IPS-15b (cell line): Measurements from ENCODE around the gene ENTPD8.

Experiments
- H3K27me3 ChIP-seq: one replicate; pipeline ENCODE4 v1.6.1; 2013; ENCODE audit warnings: low read length; ENCODE audit not compliant: control insufficient read depth, insufficient read depth
- H3K36me3 ChIP-seq: one replicate; pipeline ENCODE4 v1.6.1; 2013; ENCODE audit warnings: low read length; ENCODE audit not compliant: control insufficient read depth, insufficient read depth
- H3K4me1 ChIP-seq: one replicate; pipeline ENCODE4 v1.6.1; 2013; ENCODE audit warnings: mild to moderate bottlenecking, low read length; ENCODE audit not compliant: control insufficient read depth, insufficient read depth
- H3K4me3 ChIP-seq: one replicate; pipeline ENCODE4 v1.5.1; 2013; ENCODE audit warnings: low read depth, low read length
- H3K9ac ChIP-seq: one replicate; pipeline ENCODE4 v1.6.1; 2013; ENCODE audit warnings: low read depth, mild to moderate bottlenecking, low read length
- H3K9me3 ChIP-seq: one replicate; pipeline ENCODE4 v1.6.1; 2013; ENCODE audit warnings: mild to moderate bottlenecking, low read length; ENCODE audit not compliant: control insufficient read depth, insufficient read depth

ENTPD8 gene

DNA sequence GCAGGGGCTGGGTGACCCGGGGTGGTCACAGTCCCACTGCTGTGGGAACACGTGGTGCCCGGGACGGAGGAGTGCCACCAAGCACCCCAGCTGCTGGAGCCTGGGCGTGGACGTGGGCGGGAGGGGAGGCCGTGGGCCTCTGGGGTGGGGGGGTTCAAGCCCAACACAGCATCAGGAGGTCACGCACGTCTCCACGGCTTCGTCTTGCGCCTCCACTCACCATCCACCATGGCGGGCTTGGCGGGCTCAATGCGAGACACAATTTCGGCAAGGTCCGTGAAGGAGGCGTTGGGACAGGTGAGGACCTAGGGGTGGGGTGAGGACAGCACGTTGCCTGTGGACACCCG is 20.1 kb upstream of the ENTPD8 start:
- Histone ChIP-seq H3K36me3 (peaks cover 11% of the 10 kb centered on the region), H3K9ac (no peak overlapping the region), H3K27me3 (peaks cover 5% of the 10 kb centered on the region), H3K4me3 (no peak overlapping the region), H3K9me3 (no peaks in the 10 kb centered on the region), H3K4me1 (no peaks in the 10 kb centered on the region)

DNA sequence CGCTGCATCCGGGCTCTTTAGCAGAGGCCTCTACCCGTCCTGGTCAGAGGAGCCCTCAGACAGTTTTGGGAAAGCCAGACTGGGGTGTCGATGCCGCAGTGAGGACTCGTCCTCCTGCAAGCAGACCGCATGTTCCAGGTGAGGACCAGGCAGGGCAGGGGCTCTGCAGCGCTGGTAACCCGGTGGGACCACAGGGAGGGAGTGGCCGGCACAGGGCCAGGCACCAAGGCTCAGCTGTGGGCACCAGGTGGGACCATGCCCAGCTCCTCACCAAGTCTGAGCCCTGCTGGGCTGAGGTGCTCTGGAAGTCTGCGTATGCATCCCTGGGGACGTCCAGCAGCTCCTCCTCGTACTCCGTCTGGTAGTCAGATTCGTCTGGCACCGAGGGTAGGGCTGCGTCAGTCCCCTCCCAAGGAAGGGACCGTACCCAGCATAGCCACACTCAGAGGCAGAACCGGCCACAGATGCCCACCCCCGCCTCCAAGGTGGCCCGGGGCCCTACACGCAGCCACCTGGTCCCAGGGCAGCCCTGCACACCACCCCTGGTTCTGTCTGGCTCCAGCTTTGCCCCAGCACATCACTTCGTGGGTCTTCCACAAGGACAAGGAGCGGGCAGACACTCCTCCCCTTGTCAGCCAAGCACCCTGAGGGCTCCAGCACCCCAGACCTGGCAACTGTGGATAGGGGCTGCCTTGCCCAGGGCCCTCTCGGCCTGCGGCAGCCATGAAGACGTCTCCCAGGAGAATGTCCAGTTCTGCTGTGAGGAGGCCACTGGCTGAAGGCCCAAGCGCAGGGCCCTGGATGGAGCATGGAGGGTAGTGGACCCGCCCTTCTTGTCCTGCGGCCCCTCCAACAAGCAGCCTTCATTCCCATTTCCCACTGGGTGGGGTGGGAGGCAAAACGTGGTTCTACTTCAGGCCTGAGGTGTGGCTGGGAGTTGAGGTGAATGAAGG is 19.5 kb upstream of the ENTPD8 start:
- H3K9me3 ChIP-seq: no peaks in the 10 kb centered on the region
- H3K4me3 ChIP-seq: no peak overlapping the region
- peaks cover 16% of the 10 kb centered on the region for H3K36me3 ChIP-seq
- peaks cover 5% of the 10 kb centered on the region for H3K27me3 ChIP-seq
- H3K4me1 ChIP-seq: no peaks in the 10 kb centered on the region
- H3K9ac ChIP-seq: no peak overlapping the region

DNA sequence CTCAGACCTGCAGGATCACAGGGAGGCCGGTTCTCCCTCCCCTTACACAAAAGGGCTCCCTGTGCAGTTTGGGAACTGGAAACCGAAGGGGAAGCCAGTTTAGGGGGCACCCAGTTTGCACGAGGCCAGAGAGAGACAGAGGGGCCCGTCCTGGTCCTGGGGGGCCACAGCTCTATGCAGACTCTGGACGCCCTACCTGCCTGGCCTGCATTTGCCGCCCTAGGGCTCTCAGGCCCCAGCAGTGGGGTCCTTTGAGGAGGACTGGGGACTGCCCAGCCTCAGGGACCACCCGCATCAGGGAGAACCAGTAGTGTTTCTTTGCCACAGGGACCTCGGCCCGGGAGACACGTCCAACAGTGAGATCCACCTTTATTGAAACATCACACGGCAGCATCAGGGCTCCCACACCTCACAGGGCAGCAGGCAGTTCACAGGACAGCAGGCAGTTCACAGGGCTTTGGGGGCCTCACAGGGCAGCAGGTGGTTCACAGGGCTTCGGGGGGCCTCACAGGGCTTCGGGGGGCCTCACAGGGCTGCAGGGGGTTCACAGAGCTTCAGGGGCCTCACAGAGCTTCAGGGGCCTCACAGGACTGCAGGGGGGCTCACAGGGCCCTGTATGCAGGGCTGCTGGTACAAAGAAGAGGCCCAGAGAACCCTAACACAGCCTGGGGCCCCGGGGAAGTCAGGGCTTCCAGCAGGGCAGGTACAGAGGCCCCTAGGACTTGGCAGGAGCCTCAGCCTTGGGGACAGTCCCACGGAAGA is 18.6 kb upstream of the ENTPD8 start:
- Histone ChIP-seq H3K27me3 (peaks cover 5% of the 10 kb centered on the region), H3K9ac (no peak overlapping the region), H3K9me3 (no peaks in the 10 kb centered on the region), H3K4me1 (no peaks in the 10 kb centered on the region), H3K4me3 (no peak overlapping the region), H3K36me3 (peaks cover 21% of the 10 kb centered on the region)

GRCh38 chr9:137459152-137459600 is 18.0 kb upstream of the ENTPD8 start, which contains the start of gene NSMF:
TSS of gene NSMF (minus strand) at chr9:137459334. CDS start at chr9:137459102, 232 bp downstream.
- Histone ChIP-seq H3K9me3 (no peaks in the 10 kb centered on the region), H3K36me3 (peaks cover 21% of the 10 kb centered on the region), H3K27me3 (peaks cover 5% of the 10 kb centered on the region), H3K4me3 (peak within 1 kb of the TSS; percentile 46), H3K9ac (peak within 1 kb of the TSS; percentile 54), H3K4me1 (no peaks in the 10 kb centered on the region)

DNA sequence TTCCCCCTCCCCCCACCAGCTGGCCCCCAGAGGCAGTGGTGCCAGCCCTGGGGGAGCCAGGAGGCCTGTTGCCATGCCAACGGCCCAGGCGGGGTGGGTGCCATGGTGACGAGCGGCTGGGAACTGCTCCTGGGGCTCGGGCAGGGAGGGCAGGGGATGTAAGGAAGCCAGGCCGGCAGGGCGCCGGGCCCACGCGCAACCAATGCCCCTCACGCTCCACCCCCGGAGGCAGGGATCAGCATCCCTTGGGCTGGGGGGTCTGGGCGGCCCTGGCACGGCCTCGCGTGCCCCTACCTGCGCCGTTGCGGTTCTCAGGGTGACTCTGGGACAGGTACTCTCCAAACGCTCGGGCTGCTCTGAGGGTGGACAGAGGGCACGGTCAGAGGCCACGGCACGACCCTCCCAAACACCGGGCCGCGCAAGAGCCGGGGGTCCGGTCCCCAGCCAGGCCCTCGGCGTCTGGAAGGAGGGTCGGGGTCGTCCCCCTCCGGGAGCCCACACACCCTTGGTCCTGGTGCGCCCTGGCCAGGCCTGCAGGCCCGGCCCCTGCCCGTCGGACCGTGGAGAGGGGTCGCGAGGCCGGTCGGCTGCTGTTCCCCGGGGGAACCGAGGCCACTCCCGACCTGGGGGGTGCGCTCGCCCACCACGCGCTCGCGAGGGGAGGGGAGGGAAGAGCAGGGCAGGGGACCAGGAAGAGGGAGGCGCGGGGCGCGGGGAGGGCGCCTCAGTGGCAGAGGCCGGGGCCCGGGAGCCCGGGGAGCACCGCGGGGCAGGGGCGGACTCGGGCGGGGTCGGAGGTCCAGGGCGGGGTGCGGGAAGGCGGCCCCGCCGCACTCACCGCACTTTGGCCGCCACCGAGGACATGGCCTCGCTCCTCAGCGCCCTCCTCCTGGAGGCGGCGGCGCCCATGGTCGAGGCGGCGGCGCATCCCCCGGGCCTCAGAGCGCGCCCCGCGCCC is 17.3 kb upstream of the ENTPD8 start:
- Histone ChIP-seq H3K4me3 (peak overlapping the region; percentile 46), H3K9ac (peak overlapping the region; percentile 54), H3K36me3 (peaks cover 21% of the 10 kb centered on the region), H3K27me3 (peaks cover 5% of the 10 kb centered on the region), H3K9me3 (no peaks in the 10 kb centered on the region), H3K4me1 (no peaks in the 10 kb centered on the region)

GRCh38 chr9:137457406-137458193 is 16.4 kb upstream of the ENTPD8 start:
- Histone ChIP-seq H3K9ac (no peak overlapping the region), H3K27me3 (peaks cover 5% of the 10 kb centered on the region), H3K4me3 (peak overlapping the region; percentile 46), H3K36me3 (peaks cover 26% of the 10 kb centered on the region), H3K9me3 (no peaks in the 10 kb centered on the region), H3K4me1 (no peaks in the 10 kb centered on the region)

DNA sequence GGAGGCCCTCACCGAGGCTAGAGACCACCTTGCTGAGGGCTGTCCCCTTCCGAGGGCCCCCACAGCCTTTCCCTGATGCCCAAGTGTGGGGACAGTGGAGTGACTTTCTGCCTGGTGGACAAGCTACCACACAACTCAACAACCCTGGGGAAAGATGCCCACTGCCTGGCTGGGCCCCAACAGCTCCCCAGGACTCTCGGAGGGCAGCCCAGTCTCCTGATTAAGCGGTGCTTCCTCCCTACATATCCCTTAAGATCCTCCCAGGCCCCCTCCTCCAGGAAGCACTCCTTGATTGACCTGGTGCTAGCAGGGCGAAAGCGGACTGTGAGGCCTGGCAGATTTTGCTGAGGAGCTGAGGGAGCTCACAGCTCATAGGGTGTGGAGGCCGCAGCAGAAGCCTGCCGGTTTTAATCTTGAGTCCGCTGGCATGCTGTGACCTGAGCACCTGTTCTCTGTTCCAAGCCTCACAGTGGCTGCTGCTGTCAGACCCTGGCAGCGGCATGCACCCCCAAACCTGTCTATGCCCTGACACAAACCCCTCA is 15.8 kb upstream of the ENTPD8 start:
- Histone ChIP-seq H3K27me3 (peaks cover 5% of the 10 kb centered on the region), H3K36me3 (peaks cover 28% of the 10 kb centered on the region), H3K4me3 (no peak overlapping the region), H3K9me3 (no peaks in the 10 kb centered on the region), H3K4me1 (no peaks in the 10 kb centered on the region), H3K9ac (no peak overlapping the region)

DNA sequence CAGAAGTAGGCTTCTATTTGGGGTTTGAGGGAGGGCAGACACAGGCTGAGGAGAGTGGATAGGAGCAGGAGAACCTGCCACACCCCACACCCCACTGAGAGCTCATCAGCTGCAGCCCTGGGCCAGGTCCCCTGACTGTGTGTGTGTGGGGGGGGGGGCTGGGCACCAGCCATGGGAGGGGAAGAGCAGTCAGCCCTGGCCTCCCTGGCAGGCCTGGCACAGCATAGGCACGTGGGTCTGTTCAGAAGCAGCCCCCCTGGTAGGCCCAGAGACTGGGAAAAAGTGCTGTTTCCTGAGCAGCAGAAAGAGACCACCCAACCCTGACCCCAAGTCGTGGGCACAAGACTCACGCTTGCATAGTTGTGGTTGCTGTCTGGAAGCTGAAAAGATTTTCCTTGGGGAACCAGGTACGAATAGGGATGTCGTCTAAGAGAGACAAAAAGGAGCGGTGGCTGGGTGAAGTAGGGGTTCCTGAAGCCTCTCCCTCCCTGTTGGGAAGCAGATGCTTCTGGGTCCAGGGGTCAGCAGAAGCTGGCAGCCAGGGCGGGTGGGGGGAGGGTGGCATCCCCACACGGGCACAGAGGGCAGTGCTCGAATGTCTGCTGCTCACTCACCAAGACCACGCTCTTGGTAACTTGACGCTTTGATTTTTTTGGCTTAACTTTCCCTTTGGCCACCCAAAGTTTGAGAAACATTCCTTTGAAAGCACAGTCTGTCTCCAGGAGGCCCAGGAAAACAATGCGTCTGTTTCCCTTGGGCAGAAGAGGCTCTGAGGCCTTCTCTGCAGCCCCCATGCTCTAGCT is 15.1 kb upstream of the ENTPD8 start:
- no peak overlapping the region for H3K9ac ChIP-seq
- no peaks in the 10 kb centered on the region for H3K4me1 ChIP-seq
- no peak overlapping the region for H3K4me3 ChIP-seq
- peaks cover 5% of the 10 kb centered on the region for H3K27me3 ChIP-seq
- peaks cover 28% of the 10 kb centered on the region for H3K36me3 ChIP-seq
- H3K9me3 ChIP-seq: no peaks in the 10 kb centered on the region

GRCh38 chr9:137455359-137455991 is 14.3 kb upstream of the ENTPD8 start:
- H3K36me3 ChIP-seq: peaks cover 28% of the 10 kb centered on the region
- peaks cover 3% of the 10 kb centered on the region for H3K27me3 ChIP-seq
- H3K4me1 ChIP-seq: no peaks in the 10 kb centered on the region
- no peak overlapping the region for H3K9ac ChIP-seq
- H3K9me3 ChIP-seq: no peaks in the 10 kb centered on the region
- H3K4me3 ChIP-seq: no peak overlapping the region
